ENCODE measurements around the gene SPATA21.

DNA sequence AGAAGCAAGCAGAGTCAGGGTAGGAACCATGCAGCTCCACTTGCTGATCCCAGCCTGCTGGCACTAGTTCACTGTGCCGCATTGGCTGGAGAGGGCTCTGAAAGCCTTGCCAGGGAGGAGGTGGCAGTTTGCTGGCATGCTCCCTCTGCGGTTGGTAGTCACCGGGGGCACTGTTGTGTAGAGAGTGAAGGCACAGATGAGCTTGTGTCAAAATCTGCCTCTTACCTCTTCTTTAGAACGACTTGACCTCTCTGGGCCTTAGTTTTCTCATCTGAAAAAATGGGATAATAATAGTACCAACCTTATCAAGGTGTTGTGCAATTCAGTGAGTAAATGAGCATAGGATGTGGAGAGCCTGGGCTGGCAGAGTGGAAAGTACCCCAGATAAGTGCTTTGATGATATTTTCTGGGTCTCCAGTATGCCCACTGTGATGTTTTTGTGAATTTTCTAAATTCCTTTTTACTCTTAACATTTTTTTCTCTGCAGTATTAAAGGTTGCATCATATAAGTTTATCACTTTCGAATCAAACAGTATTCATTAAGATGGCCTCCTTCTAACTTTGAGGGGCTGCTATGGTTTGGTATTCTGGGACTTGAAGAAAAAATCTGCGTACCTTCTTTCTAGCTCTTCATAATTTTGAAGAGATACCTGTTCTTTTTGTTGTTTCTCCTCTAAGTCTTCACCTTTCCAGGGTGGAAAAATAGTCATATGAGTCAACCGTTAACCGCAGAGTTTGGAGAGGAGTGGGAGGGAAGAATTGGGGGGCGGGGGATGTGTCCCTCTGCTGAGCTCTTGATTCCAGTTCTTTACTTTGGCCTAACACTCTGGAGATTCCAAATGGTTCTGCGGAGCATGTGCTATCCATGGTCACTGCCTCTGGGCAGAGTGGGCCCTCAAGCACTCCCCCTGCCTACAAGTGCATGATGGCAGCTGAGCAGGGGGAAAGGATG is 43.4 kb downstream of the SPATA21 start:
- TF ChIP-seq POLR2A (IDR thresholded peaks at IDR 0.05; ENCODE audit: low read depth, low read length) (no peak), POLR2AphosphoS5 (IDR thresholded peaks at IDR 0.05; ENCODE audit: low read depth, low read length) (no peak), TAF1 (IDR thresholded peaks at IDR 0.05; ENCODE audit: borderline replicate concordance, low read depth, low read length) (no peak)
